Keratinocyte (primary cell): ENCODE data around the gene TAF6. TPM values are rescaled to one million over a fixed set of nuclear protein-coding genes. Genes with fewer than 3 reads are reported as not detected.

Experiments
- DNase-seq: peaks from one replicate; pipeline ENCODE4 v3.0.0-alpha.2; 2011; ENCODE audit warnings: low read depth, missing footprints, low spot score
- FAIRE-seq: peaks from 2 replicates; lab custom pipeline; 2011; peaks lifted over from hg19 to GRCh38; lab: Jason Lieb, UNC
- H2AFZ ChIP-seq: 2 replicates; pipeline ENCODE4 v1.6.0; 2012; ENCODE audit warnings: low read length, control low read depth, inconsistent platforms; ENCODE audit not compliant: control insufficient read depth
- H3K27ac ChIP-seq: 2 replicates; pipeline ENCODE4 v1.5.1; 2011; ENCODE audit warnings: low read length; ENCODE audit not compliant: control insufficient read depth, insufficient read depth
- H3K27me3 ChIP-seq: 3 replicates; pipeline ENCODE4 v1.6.0; 2011; ENCODE audit warnings: low read length; ENCODE audit not compliant: control insufficient read depth, insufficient read depth; ENCODE audit errors: extremely low read depth
- H3K36me3 ChIP-seq, 2 experiments: 2 replicates in 1 of 2; 3 replicates in 1 of 2; pipeline ENCODE4 v1.5.1; 2011; ENCODE audit warnings: low read length in 2 of 2, mild to moderate bottlenecking in 1 of 2; ENCODE audit not compliant: control insufficient read depth in 2 of 2, insufficient read depth in 2 of 2; ENCODE audit errors: extremely low read depth in 1 of 2
- H3K4me1 ChIP-seq: 3 replicates; pipeline ENCODE4 v1.5.1; 2011; ENCODE audit warnings: low read length; ENCODE audit not compliant: control insufficient read depth, insufficient read depth; ENCODE audit errors: extremely low read depth
- H3K4me2 ChIP-seq: 3 replicates; pipeline ENCODE4 v1.6.0; 2011; ENCODE audit warnings: low read depth, low read length; ENCODE audit not compliant: control insufficient read depth, insufficient read depth; ENCODE audit errors: extremely low read depth
- H3K4me3 ChIP-seq, 3 experiments: fragments of 200-600 bp in 1 of 3; sonication (generic) in 1 of 3; 2 replicates in 2 of 3; 3 replicates in 1 of 3; pipeline ENCODE4 v1.5.1; 2011 to 2016; ENCODE audit warnings: low read length in 3 of 3, mild to moderate bottlenecking in 3 of 3, control low read depth in 2 of 3, inconsistent platforms in 1 of 3, low read depth in 1 of 3, mixed read lengths in 1 of 3, mixed run types in 1 of 3, moderate library complexity in 1 of 3; ENCODE audit not compliant: control insufficient read depth in 2 of 3, insufficient read depth in 2 of 3; ENCODE audit errors: extremely low read depth in 1 of 3
- H3K79me2 ChIP-seq: 2 replicates; pipeline ENCODE4 v1.6.0; 2012; ENCODE audit warnings: low read length; ENCODE audit not compliant: control insufficient read depth, insufficient read depth
- H3K9ac ChIP-seq: 3 replicates; pipeline ENCODE4 v1.6.0; 2011; ENCODE audit warnings: low read length; ENCODE audit not compliant: control insufficient read depth, insufficient read depth; ENCODE audit errors: extremely low read depth
- H3K9me1 ChIP-seq: 3 replicates; pipeline ENCODE4 v1.6.0; 2011; ENCODE audit warnings: low read length; ENCODE audit not compliant: control insufficient read depth, insufficient read depth; ENCODE audit errors: extremely low read depth
- H3K9me3 ChIP-seq: 2 replicates; pipeline ENCODE4 v1.5.1; 2012; ENCODE audit warnings: low read depth, low read length; ENCODE audit not compliant: control insufficient read depth
- H4K20me1 ChIP-seq: 3 replicates; pipeline ENCODE4 v1.6.0; 2011; ENCODE audit warnings: low read length; ENCODE audit not compliant: control insufficient read depth, insufficient read depth; ENCODE audit errors: extremely low read depth
- EZH2 ChIP-seq: IDR thresholded peaks from one replicate; pipeline ENCODE4 v1.6.1; 2012; ENCODE audit warnings: inconsistent platforms, mild to moderate bottlenecking, low read length, moderate library complexity
- dilution Hi-C: fragments of 300-500 bp; cut with MboI; formaldehyde crosslinking; loops from one replicate; pipeline ENCODE4 v1.7.0; 2020; ENCODE audit warnings: low sequenced_read_pairs; ENCODE audit not compliant: extremely low pct_ligation_motif_present
- polyA plus RNA-seq, 5 experiments: library from polyadenylated mRNA; depleted of rRNA in 3 of 5; stranded (reverse) in 3 of 5; stranded (forward) in 1 of 5; unstranded in 1 of 5; fragments of >200 nt; gene quantifications; 1 replicate in 1 of 5; 2 replicates in 3 of 5; 3 replicates in 1 of 5; pipeline versions ENCODE4 v1.2.1 to v1.2.3, GENCODE V29; 2011 to 2012; ENCODE audit warnings: missing spikeins in 2 of 5, low read depth in 1 of 5, low replicate concordance in 1 of 5
- TF ChIP-seq, protein P1 (sequence below), 3 experiments: IDR thresholded peaks in 1 of 3; conservative IDR thresholded peaks in 1 of 3; optimal IDR thresholded peaks in 1 of 3; 2 replicates in 2 of 3; 3 replicates in 1 of 3; pipeline versions ENCODE3 to v1.5.1; 2011; ENCODE audit warnings: low read length in 3 of 3, mild to moderate bottlenecking in 3 of 3, moderate library complexity in 2 of 3, control low read depth in 1 of 3, inconsistent platforms in 1 of 3; ENCODE audit not compliant: insufficient read depth in 2 of 3; ENCODE audit errors: extremely low read depth in 1 of 3

Gene TAF6
- polyA plus RNA-seq, 1 donor (not counting 4 experiments of a cell fraction or from before 2014, with no cell fraction given) = 7.6 TPM

DNA sequence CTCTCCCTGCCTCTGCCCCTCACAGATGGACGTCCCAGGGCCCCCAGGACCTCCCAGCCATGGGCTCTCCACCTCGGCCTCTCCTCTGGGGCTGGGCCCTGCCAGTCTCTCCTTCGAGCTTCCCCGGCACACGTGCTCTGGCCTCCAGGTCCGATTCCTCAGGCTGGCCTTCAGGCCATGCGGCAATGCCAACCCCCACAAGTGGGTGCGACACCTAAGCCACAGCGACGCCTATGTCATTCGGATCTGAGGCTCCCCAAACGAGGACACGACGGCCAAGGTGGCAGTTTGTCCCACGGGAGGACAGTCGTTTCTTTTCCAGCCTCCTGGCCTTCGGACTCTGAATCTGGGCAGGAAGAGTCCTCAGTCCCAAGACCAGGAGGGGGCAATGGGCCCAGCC, 12.5 kb downstream of the TAF6 start:
- peaks cover 5% of the 10 kb centered on the region for H3K4me1 ChIP-seq
- FAIRE-seq (no peak), DNase-seq (no peak)
- peaks cover 5% of the 10 kb centered on the region for H3K79me2 ChIP-seq
- dilution Hi-C loops = no loop called here
- H4K20me1 ChIP-seq = no peaks in the 10 kb centered on the region
- H3K9me3 ChIP-seq = no peaks in the 10 kb centered on the region
- no peak overlapping the region for H3K9ac ChIP-seq
- peaks cover 10 to 45% of the 10 kb centered on the region in 2 experiments for H3K36me3 ChIP-seq
- TF ChIP-seq EZH2 = no peak
- TF ChIP-seq, protein P1, sequence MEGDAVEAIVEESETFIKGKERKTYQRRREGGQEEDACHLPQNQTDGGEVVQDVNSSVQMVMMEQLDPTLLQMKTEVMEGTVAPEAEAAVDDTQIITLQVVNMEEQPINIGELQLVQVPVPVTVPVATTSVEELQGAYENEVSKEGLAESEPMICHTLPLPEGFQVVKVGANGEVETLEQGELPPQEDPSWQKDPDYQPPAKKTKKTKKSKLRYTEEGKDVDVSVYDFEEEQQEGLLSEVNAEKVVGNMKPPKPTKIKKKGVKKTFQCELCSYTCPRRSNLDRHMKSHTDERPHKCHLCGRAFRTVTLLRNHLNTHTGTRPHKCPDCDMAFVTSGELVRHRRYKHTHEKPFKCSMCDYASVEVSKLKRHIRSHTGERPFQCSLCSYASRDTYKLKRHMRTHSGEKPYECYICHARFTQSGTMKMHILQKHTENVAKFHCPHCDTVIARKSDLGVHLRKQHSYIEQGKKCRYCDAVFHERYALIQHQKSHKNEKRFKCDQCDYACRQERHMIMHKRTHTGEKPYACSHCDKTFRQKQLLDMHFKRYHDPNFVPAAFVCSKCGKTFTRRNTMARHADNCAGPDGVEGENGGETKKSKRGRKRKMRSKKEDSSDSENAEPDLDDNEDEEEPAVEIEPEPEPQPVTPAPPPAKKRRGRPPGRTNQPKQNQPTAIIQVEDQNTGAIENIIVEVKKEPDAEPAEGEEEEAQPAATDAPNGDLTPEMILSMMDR (optimal IDR thresholded peaks at IDR 0.05 in 1 of 3, IDR thresholded peaks at IDR 0.05 in 1 of 3, conservative IDR thresholded peaks at IDR 0.05 in 1 of 3; ENCODE audit: extremely low read depth in 1 of 3, insufficient read depth in 2 of 3, low read length in 3 of 3) = no peak
- H3K9me1 ChIP-seq = no peaks in the 10 kb centered on the region
- H3K4me3 ChIP-seq = no peak overlapping the region
- no peak overlapping the region for H3K27ac ChIP-seq
- no peak overlapping the region for H3K4me2 ChIP-seq
- H3K27me3 ChIP-seq = no peaks in the 10 kb centered on the region
- H2AFZ ChIP-seq = no peak overlapping the region

DNA sequence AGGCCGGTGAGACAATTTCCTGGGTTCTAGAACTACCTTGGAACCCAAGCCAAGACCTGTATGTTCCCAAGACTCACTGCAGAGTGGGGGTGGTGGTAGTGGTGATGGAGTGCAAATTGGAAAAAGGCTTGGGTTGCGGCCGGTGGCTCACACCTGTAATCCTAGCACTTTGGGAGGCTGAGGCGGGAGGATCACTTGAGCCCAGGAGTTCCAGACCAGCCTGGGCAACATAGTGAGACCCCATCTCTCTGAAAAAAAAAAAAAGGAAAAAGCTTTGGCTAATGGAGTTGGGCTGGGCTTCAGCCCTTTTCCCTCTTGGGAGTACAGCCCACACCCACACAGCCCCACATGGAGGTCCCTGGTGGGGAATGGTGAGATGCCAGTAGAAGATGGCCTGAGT, 13.6 kb downstream of the TAF6 start:
- Histone ChIP-seq H3K4me2 (no peak overlapping the region), H3K36me3 (peaks cover 5 to 42% of the 10 kb centered on the region in 2 experiments), H3K4me1 (peaks cover 5% of the 10 kb centered on the region), H2AFZ (no peak overlapping the region), H3K79me2 (peaks cover 9% of the 10 kb centered on the region), H4K20me1 (no peaks in the 10 kb centered on the region), H3K9ac (no peak overlapping the region), H3K9me1 (no peaks in the 10 kb centered on the region), H3K27ac (no peak overlapping the region), H3K4me3 (no peak overlapping the region), H3K9me3 (no peaks in the 10 kb centered on the region), H3K27me3 (no peaks in the 10 kb centered on the region)
- FAIRE-seq (no peak), DNase-seq (no peak)
- dilution Hi-C loops = no loop called here
- TF ChIP-seq, protein P1 (optimal IDR thresholded peaks at IDR 0.05 in 1 of 3, IDR thresholded peaks at IDR 0.05 in 1 of 3, conservative IDR thresholded peaks at IDR 0.05 in 1 of 3; ENCODE audit: extremely low read depth in 1 of 3, insufficient read depth in 2 of 3, low read length in 3 of 3) = no peak
- no peak for TF ChIP-seq EZH2
